Measurements from ENCODE around the gene KRTAP10-11. TPM values are rescaled to one million over a fixed set of nuclear protein-coding genes. Genes with fewer than 3 reads are reported as not detected.

KRTAP10-11 gene
- total RNA-seq, 1 experiment from 2014 or later = not detected

DNA sequence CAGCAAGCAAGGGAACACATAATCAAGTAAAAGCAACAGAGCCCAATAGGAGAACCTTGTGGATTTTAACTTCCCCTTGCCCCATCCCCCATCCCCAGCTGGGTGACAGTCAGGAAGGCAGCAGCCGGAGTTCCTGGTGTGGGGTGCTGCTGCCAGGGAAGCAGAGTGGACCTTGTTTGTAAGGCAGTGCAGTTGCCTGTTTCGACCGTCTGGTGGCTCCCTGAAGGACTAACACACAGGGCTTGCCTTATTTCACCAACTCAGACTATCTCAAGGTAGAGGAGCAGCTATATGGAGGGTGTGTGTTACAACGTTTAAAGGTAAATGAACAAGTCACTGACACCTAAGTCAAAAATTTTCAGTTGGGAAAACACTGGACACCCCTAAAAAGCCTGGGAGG lies 27.7 kb upstream of the KRTAP10-11 start:
- no peaks in the 10 kb centered on the region for H3K4me1 ChIP-seq
- DNase-seq = no peak
- ChIA-PET CTCF (no interaction called here), POLR2A (no interaction called here)
- BruUV-seq (replicated peaks) = no TSS peak
- no peaks in the 10 kb centered on the region for H3K36me3 ChIP-seq (ENCODE audit: control insufficient read depth, insufficient read depth, low read length)
- no peaks in the 10 kb centered on the region for H3K36me3 Mint-ChIP-seq (ENCODE audit: insufficient read depth, unreplicated experiment)
- no peaks in the 10 kb centered on the region for H3K27me3 ChIP-seq (replicated peaks; ENCODE audit: control insufficient read depth, insufficient read depth, low read length)
- H3K9me3 Mint-ChIP-seq (ENCODE audit: unreplicated experiment) = peaks cover 39% of the 10 kb centered on the region
- peaks cover 6% of the 10 kb centered on the region for H3K27me3 Mint-ChIP-seq (ENCODE audit: insufficient read depth, unreplicated experiment)
- no peaks in the 10 kb centered on the region for H3K4me1 Mint-ChIP-seq (ENCODE audit: low read depth, unreplicated experiment)
- peaks cover 17% of the 10 kb centered on the region for H3K9me3 ChIP-seq
- H3K27ac Mint-ChIP-seq (ENCODE audit: unreplicated experiment) = no peak overlapping the region
- H3K4me3 Mint-ChIP-seq (ENCODE audit: unreplicated experiment) = no peak overlapping the region
- no peak overlapping the region for H3K4me3 ChIP-seq (ENCODE audit: low read depth, low read length)
- TF ChIP-seq, protein P1, sequence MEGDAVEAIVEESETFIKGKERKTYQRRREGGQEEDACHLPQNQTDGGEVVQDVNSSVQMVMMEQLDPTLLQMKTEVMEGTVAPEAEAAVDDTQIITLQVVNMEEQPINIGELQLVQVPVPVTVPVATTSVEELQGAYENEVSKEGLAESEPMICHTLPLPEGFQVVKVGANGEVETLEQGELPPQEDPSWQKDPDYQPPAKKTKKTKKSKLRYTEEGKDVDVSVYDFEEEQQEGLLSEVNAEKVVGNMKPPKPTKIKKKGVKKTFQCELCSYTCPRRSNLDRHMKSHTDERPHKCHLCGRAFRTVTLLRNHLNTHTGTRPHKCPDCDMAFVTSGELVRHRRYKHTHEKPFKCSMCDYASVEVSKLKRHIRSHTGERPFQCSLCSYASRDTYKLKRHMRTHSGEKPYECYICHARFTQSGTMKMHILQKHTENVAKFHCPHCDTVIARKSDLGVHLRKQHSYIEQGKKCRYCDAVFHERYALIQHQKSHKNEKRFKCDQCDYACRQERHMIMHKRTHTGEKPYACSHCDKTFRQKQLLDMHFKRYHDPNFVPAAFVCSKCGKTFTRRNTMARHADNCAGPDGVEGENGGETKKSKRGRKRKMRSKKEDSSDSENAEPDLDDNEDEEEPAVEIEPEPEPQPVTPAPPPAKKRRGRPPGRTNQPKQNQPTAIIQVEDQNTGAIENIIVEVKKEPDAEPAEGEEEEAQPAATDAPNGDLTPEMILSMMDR (IDR thresholded peaks at IDR 0.05; ENCODE audit: insufficient read depth in 1 of 2, low read depth in 1 of 2, low read length in 1 of 2, severe bottlenecking in 1 of 2, unreplicated experiment in 1 of 2) = no peak
- intact Hi-C loops (cut with micrococcal nuclease; ENCODE audit: unreplicated experiment) = no loop called here

GRCh38 chr21:44618909-44619308 lies 27.3 kb upstream of the KRTAP10-11 start:
- no peaks in the 10 kb centered on the region for H3K4me1 ChIP-seq
- Mint-ChIP-seq H3K27ac (ENCODE audit: unreplicated experiment) (no peak overlapping the region), H3K36me3 (ENCODE audit: insufficient read depth, unreplicated experiment) (no peaks in the 10 kb centered on the region), H3K9me3 (ENCODE audit: unreplicated experiment) (peaks cover 43% of the 10 kb centered on the region), H3K4me3 (ENCODE audit: unreplicated experiment) (no peak overlapping the region), H3K27me3 (ENCODE audit: insufficient read depth, unreplicated experiment) (peaks cover 6% of the 10 kb centered on the region), H3K4me1 (ENCODE audit: low read depth, unreplicated experiment) (no peaks in the 10 kb centered on the region)
- H3K4me3 ChIP-seq (ENCODE audit: low read depth, low read length) = no peak overlapping the region
- no TSS peak for BruUV-seq (replicated peaks)
- intact Hi-C loops (cut with micrococcal nuclease; ENCODE audit: unreplicated experiment) = no loop called here
- H3K9me3 ChIP-seq = peaks cover 21% of the 10 kb centered on the region
- H3K27me3 ChIP-seq (replicated peaks; ENCODE audit: control insufficient read depth, insufficient read depth, low read length) = no peaks in the 10 kb centered on the region
- DNase-seq = no peak
- TF ChIP-seq, protein P1 (IDR thresholded peaks at IDR 0.05; ENCODE audit: insufficient read depth in 1 of 2, low read depth in 1 of 2, low read length in 1 of 2, severe bottlenecking in 1 of 2, unreplicated experiment in 1 of 2) = no peak
- ChIA-PET POLR2A (no interaction called here), CTCF (no interaction called here)
- no peaks in the 10 kb centered on the region for H3K36me3 ChIP-seq (ENCODE audit: control insufficient read depth, insufficient read depth, low read length)

DNA sequence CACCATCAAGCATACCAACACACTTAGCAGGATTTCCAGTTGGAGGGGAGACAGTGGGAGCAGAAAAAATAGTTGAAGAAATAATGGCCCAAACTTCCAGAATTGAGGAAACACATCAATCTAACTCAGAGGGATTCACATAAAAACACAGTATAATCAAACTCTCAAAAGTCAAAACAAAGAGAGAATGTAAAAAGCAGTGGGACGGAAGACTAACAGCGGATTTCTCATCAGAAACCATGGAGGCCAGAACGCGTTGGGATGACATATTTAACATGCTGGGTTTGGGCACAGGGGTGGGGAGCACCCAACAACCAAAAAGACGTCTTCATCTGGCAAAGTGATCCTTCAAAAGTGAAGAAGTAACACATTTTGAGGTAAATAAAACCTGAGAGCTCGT lies 26.3 kb upstream of the KRTAP10-11 start:
- no TSS peak for BruUV-seq (replicated peaks)
- Histone ChIP-seq H3K4me3 (ENCODE audit: low read depth, low read length) (no peak overlapping the region), H3K36me3 (ENCODE audit: control insufficient read depth, insufficient read depth, low read length) (no peaks in the 10 kb centered on the region), H3K4me1 (no peaks in the 10 kb centered on the region), H3K9me3 (peaks cover 24% of the 10 kb centered on the region), H3K27me3 (replicated peaks; ENCODE audit: control insufficient read depth, insufficient read depth, low read length) (no peaks in the 10 kb centered on the region)
- Mint-ChIP-seq H3K27me3 (ENCODE audit: insufficient read depth, unreplicated experiment) (peaks cover 6% of the 10 kb centered on the region), H3K4me1 (ENCODE audit: low read depth, unreplicated experiment) (no peaks in the 10 kb centered on the region), H3K4me3 (ENCODE audit: unreplicated experiment) (no peak overlapping the region), H3K9me3 (ENCODE audit: unreplicated experiment) (peaks cover 53% of the 10 kb centered on the region), H3K27ac (ENCODE audit: unreplicated experiment) (no peak overlapping the region), H3K36me3 (ENCODE audit: insufficient read depth, unreplicated experiment) (no peaks in the 10 kb centered on the region)
- intact Hi-C loops (cut with micrococcal nuclease; ENCODE audit: unreplicated experiment) = no loop called here
- DNase-seq = no peak
- ChIA-PET CTCF (interaction anchor here (0.6 kb wide), 1 partner anchor 18 kb away, joined by 3 read pairs; no protein-coding TSS in a partner anchor), POLR2A (no interaction called here)
- TF ChIP-seq, protein P1 (IDR thresholded peaks at IDR 0.05; ENCODE audit: insufficient read depth in 1 of 2, low read depth in 1 of 2, low read length in 1 of 2, severe bottlenecking in 1 of 2, unreplicated experiment in 1 of 2) = no peak

Measured in Caco-2 (cell line).